ENCODE measurements around the gene PKD1.

Gene PKD1

GRCh38 chr16:2056077-2056476, 79.6 kb downstream of the PKD1 start:
- H3K4me3 ChIP-seq (replicated peaks; ENCODE audit: low read depth, low read length) = no peak overlapping the region
- no peak for DNase-seq (ENCODE audit: extremely low read depth, low read depth)
- peak; percentile 25 for TF ChIP-seq CTCF (IDR thresholded peaks at IDR 0.05; ENCODE audit: low read depth, low read length, missing control alignments)

- no peak for TF ChIP-seq CTCF (IDR thresholded peaks at IDR 0.05; ENCODE audit: low read depth, low read length, missing control alignments)
- no peak overlapping the region for H3K4me3 ChIP-seq (replicated peaks; ENCODE audit: low read depth, low read length)
- no peak for DNase-seq (ENCODE audit: extremely low read depth, low read depth)
Observed at GRCh38 chr16:2054543-2055245, 81.0 kb downstream of the PKD1 start.

- DNase-seq (ENCODE audit: extremely low read depth, low read depth) = no peak
- H3K4me3 ChIP-seq (replicated peaks; ENCODE audit: low read depth, low read length) = no peak overlapping the region
- no peak for TF ChIP-seq CTCF (IDR thresholded peaks at IDR 0.05; ENCODE audit: low read depth, low read length, missing control alignments)
Observed at GRCh38 chr16:2053897-2054296, 81.8 kb downstream of the PKD1 start.

GRCh38 chr16:2053211-2053610, 82.5 kb downstream of the PKD1 start:
- no peak for DNase-seq (ENCODE audit: extremely low read depth, low read depth)
- TF ChIP-seq CTCF (IDR thresholded peaks at IDR 0.05; ENCODE audit: low read depth, low read length, missing control alignments) = no peak
- H3K4me3 ChIP-seq (replicated peaks; ENCODE audit: low read depth, low read length) = no peak overlapping the region

- no peak for DNase-seq (ENCODE audit: extremely low read depth, low read depth)
- no peak for TF ChIP-seq CTCF (IDR thresholded peaks at IDR 0.05; ENCODE audit: low read depth, low read length, missing control alignments)
- peak overlapping the region; percentile 62 for H3K4me3 ChIP-seq (replicated peaks; ENCODE audit: low read depth, low read length)
Observed at GRCh38 chr16:2048116-2048543, 87.6 kb downstream of the PKD1 start.

- peak within 1 kb of the TSS; percentile 62 for H3K4me3 ChIP-seq (replicated peaks; ENCODE audit: low read depth, low read length)
- no peak for TF ChIP-seq CTCF (IDR thresholded peaks at IDR 0.05; ENCODE audit: low read depth, low read length, missing control alignments)
- peak; percentile 85 for DNase-seq (ENCODE audit: extremely low read depth, low read depth)
Observed at GRCh38 chr16:2047330-2048115, 88.2 kb downstream of the PKD1 start, which contains the start of the genes NTHL1 and TSC2. Gene NTHL1 (minus strand): TSS chr16:2047834. CDS start chr16:2047823, 11 bp downstream. Gene TSC2 (plus strand): TSS chr16:2047985. CDS start chr16:2048616, 631 bp downstream.
